Measurements from ENCODE around the gene RILP. TPM values are rescaled to one million over a fixed set of nuclear protein-coding genes. Genes with fewer than 3 reads are reported as not detected.
A peak's percentile ranks its signal among the peaks of the same experiment; 100 is the strongest.

Gene RILP
- total RNA-seq, 2 donors from 2014 or later: 16.1 to 38.9 TPM

GRCh38 chr17:1686086-1686485 lies 36.4 kb upstream of the RILP start:
- no peak for TF ChIP-seq CTCF (IDR thresholded peaks at IDR 0.05)
- ATAC-seq (ENCODE audit: insufficient number of reproducible peaks, low FRiP score, low read depth): no peak

GRCh38 chr17:1684378-1685189 lies 34.9 kb upstream of the RILP start, which contains the start of gene PRPF8:
PRPF8 (minus strand) TSS chr17:1684867; CDS start chr17:1684571, 296 bp downstream.
- H3K27me3 ChIP-seq (replicated peaks; ENCODE audit: insufficient read depth): no peaks in the 10 kb centered on the region
- H3K36me3 ChIP-seq: peaks cover 31% of the 10 kb centered on the region
- H3K27ac ChIP-seq: peak within 1 kb of the TSS; percentile 69 to 85
- no peaks in the 10 kb centered on the region for H3K9me3 ChIP-seq
- H3K4me1 ChIP-seq (ENCODE audit: control insufficient read depth in 1 of 2, low read depth in 2 of 2): peaks cover 14 to 25% of the 10 kb centered on the region in 2 donors
- ATAC-seq (ENCODE audit: insufficient number of reproducible peaks, low FRiP score, low read depth) (peak; percentile 96), DNase-seq (ENCODE audit: low spot score) (peak; percentile 96)
- peak within 1 kb of the TSS; percentile 86 for H3K4me3 ChIP-seq
- no peak for TF ChIP-seq CTCF (IDR thresholded peaks at IDR 0.05)

More at GRCh38 chr17:1686086-1686485, 36.4 kb upstream of the RILP start:
- H3K4me3 ChIP-seq: no peak overlapping the region
- no peaks in the 10 kb centered on the region for H3K27me3 ChIP-seq (replicated peaks; ENCODE audit: insufficient read depth)
- H3K9me3 ChIP-seq: no peaks in the 10 kb centered on the region
- peaks cover 14 to 25% of the 10 kb centered on the region in 2 donors for H3K4me1 ChIP-seq (ENCODE audit: control insufficient read depth in 1 of 2, low read depth in 2 of 2)
- H3K36me3 ChIP-seq: peaks cover 16% of the 10 kb centered on the region
- no peak overlapping the region for H3K27ac ChIP-seq
- no peak for DNase-seq (ENCODE audit: low spot score)

GRCh38 chr17:1683459-1683858 lies 33.8 kb upstream of the RILP start:
- Histone ChIP-seq H3K36me3 (peaks cover 42% of the 10 kb centered on the region), H3K27me3 (replicated peaks; ENCODE audit: insufficient read depth) (no peaks in the 10 kb centered on the region), H3K4me1 (ENCODE audit: control insufficient read depth in 1 of 2, low read depth in 2 of 2) (peaks cover 14 to 25% of the 10 kb centered on the region in 2 donors), H3K9me3 (no peaks in the 10 kb centered on the region), H3K27ac (peak overlapping the region; percentile 69 to 85), H3K4me3 (peak overlapping the region; percentile 86)
- ATAC-seq (ENCODE audit: insufficient number of reproducible peaks, low FRiP score, low read depth) (no peak), DNase-seq (ENCODE audit: low spot score) (no peak)
- TF ChIP-seq CTCF (IDR thresholded peaks at IDR 0.05): no peak

GRCh38 chr17:1676401-1676800 lies 26.7 kb upstream of the RILP start:
- no peak for DNase-seq (ENCODE audit: low spot score)
- no peaks in the 10 kb centered on the region for H3K4me1 ChIP-seq (ENCODE audit: control insufficient read depth in 1 of 2, low read depth in 2 of 2)
- peaks cover 93% of the 10 kb centered on the region for H3K36me3 ChIP-seq

More at GRCh38 chr17:1676401-1676800, 26.7 kb upstream of the RILP start:
- no peak for ATAC-seq (ENCODE audit: insufficient number of reproducible peaks, low FRiP score, low read depth)
- no peak overlapping the region for H3K4me3 ChIP-seq
- H3K9me3 ChIP-seq: no peaks in the 10 kb centered on the region
- H3K27me3 ChIP-seq (replicated peaks; ENCODE audit: insufficient read depth): no peaks in the 10 kb centered on the region
- no peak for TF ChIP-seq CTCF (IDR thresholded peaks at IDR 0.05)
- no peak overlapping the region for H3K27ac ChIP-seq

Data from thoracic aorta (tissue), 2 donors.